ENCODE results near the gene ADGRD1. TPM values are rescaled to one million over a fixed set of nuclear protein-coding genes. Genes with fewer than 3 reads are reported as not detected.

ADGRD1 gene
- total and polyA plus RNA-seq, 2 of the 8 experiments (the other 6 are each of a cell fraction or from before 2014, with no cell fraction given), result 0.36 to 0.48 TPM

DNA sequence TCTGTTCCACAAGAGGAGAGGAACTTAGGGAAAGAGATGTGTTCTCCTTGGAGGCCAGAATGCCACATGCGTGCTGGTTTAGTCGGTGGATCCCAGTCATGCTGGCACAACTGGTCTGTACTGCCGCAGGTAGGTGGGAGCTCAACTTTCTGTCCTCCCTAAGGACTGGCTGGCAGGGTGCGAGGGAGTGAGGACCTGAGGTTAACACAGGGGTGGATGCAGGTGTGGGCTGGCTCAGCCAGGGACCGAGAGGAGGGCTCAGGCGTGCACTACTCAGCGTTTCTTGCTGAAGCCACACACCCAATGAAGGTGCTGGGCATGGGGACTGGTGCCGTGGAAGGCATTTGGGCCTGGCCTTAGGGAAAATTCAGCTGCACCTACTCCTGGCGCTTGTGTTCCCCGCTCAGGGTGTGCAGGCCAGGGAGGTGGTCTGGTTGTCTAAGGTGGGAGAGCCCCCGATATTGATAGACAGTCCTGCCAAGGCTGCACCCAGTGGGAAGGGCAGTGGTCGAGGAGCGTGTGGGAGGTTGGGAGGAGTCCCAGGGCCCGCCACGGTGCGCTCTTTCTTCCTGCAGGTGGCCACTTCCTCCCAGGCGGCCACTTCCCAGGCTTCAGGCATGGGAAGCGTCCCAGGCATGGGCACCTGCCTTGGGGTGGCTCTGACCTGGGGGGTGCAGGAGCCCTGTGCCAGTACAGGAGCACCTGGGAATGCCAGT, 138.4 kb downstream of the ADGRD1 start:
- TF ChIP-seq ASH2L (IDR thresholded peaks at IDR 0.05; ENCODE audit: low read length) (no peak), SP2 (IDR thresholded peaks at IDR 0.05; ENCODE audit: low read length) (no peak), ZNF274 (IDR thresholded peaks at IDR 0.05; ENCODE audit: borderline replicate concordance, extremely low read depth, low read length) (no peak), EZH2 (IDR thresholded peaks at IDR 0.05; ENCODE audit: low read depth, low read length, severe bottlenecking) (no peak), CEBPB (IDR thresholded peaks at IDR 0.05; ENCODE audit: low read depth, low read length) (no peak), BCL11A (IDR thresholded peaks at IDR 0.05; ENCODE audit: low read depth in 2 of 2, low read length in 2 of 2) (no peak), EP300 (IDR thresholded peaks at IDR 0.05; ENCODE audit: borderline replicate concordance in 1 of 2, low read depth in 2 of 2, low read length in 2 of 2) (no peak), RBBP5 (IDR thresholded peaks at IDR 0.05; ENCODE audit: borderline replicate concordance, low read depth, low read length) (no peak), YY1 (IDR thresholded peaks at IDR 0.05; ENCODE audit: low read depth, low read length) (no peak), CBX8 (IDR thresholded peaks at IDR 0.05; ENCODE audit: borderline replicate concordance, low read depth, low read length) (no peak)
- H3K4me1 ChIP-seq (replicated peaks in 1 of 4; ENCODE audit: control insufficient read depth in 3 of 4, insufficient read depth in 4 of 4, low read length in 3 of 4), result no peaks in the 10 kb centered on the region
- H3K14ac ChIP-seq (ENCODE audit: insufficient read length), result no peak overlapping the region
- no peaks in the 10 kb centered on the region; a peak in 1 of 7 replicates for H3K27me3 ChIP-seq (replicated peaks in 1 of 4; ENCODE audit: control insufficient read depth in 3 of 4, extremely low read depth in 1 of 4, insufficient read depth in 3 of 4, low read length in 3 of 4)
- no peaks in the 10 kb centered on the region for H3K9me3 ChIP-seq (ENCODE audit: insufficient read depth in 2 of 2, low read depth in 1 of 2, low read length in 1 of 2)
- no peaks in the 10 kb centered on the region for H4K20me1 ChIP-seq (replicated peaks in 1 of 2; ENCODE audit: control insufficient read depth in 1 of 2, insufficient read depth in 2 of 2, low read length in 2 of 2)
- H3K36me3 ChIP-seq (ENCODE audit: control insufficient read depth in 2 of 4, insufficient read depth in 4 of 4, low read length in 3 of 4), result no peaks in the 10 kb centered on the region
- H3K4me2 ChIP-seq (ENCODE audit: insufficient read depth in 1 of 2, low read depth in 2 of 2, low read length in 2 of 2), result no peak overlapping the region
- H4K91ac ChIP-seq (replicated peaks; ENCODE audit: insufficient read length, low read length), result no peak overlapping the region
- no peaks in the 10 kb centered on the region for H3K79me1 ChIP-seq (ENCODE audit: low read depth, low read length)
- H2BK12ac ChIP-seq (ENCODE audit: low read depth, low read length), result no peak overlapping the region
- H3K18ac ChIP-seq (ENCODE audit: extremely low read depth, low read length), result no peak overlapping the region
- H2AFZ ChIP-seq (ENCODE audit: low read length), result no peak overlapping the region
- no peaks in the 10 kb centered on the region for H3K79me2 ChIP-seq (ENCODE audit: control insufficient read depth in 1 of 2, insufficient read depth in 2 of 2, low read length in 2 of 2)
- H3K9ac ChIP-seq (replicated peaks in 1 of 4; ENCODE audit: extremely low read depth in 1 of 4, low read depth in 3 of 4, low read length in 3 of 4), result no peak overlapping the region
- no peak overlapping the region for H2BK20ac ChIP-seq (ENCODE audit: low read length)
- ChIA-PET CTCF (ENCODE audit: partially characterized antibody) (interaction anchor here (0.6 to 2.1 kb wide), 3 partner anchors 9 to 40 kb away, joined by 3 to 6 read pairs (median 4); no protein-coding TSS in a partner anchor), POLR2A (ENCODE audit: partially characterized antibody) (no interaction called here)
- no peaks in the 10 kb centered on the region for H3K23me2 ChIP-seq (ENCODE audit: low read depth, low read length)
- DNase-seq (ENCODE audit: low read depth in 1 of 2, low spot score in 2 of 2), result no peak
- 80% methylated on average over 18 of the region's 18 CpGs; no CpG with 5 or more reads in 1 of the 2 experiments for WGBS, 2 experiments (ENCODE audit: extremely low coverage in 1 of 2, insufficient coverage in 1 of 2, insufficient read length in 1 of 2, insufficient replicate concordance in 2 of 2, low coverage in 1 of 2, low lambda C conversion rate in 2 of 2, missing lambda C conversion rate in 1 of 2)
- no peak overlapping the region for H2BK120ac ChIP-seq (replicated peaks; ENCODE audit: low read depth, low read length)
- FAIRE-seq, result no peak
- no peak overlapping the region for H3K4me3 ChIP-seq (ENCODE audit: extremely low read depth in 1 of 4, insufficient read depth in 2 of 4, low read depth in 3 of 4, low read length in 4 of 4)
- no peak overlapping the region for H3K4ac ChIP-seq (replicated peaks; ENCODE audit: insufficient read length, low read depth, low read length)
- H2BK15ac ChIP-seq (ENCODE audit: low read length), result no peak overlapping the region
- no peak overlapping the region for H4K5ac ChIP-seq (ENCODE audit: insufficient read length, low read depth, low read length)
- H3K56ac ChIP-seq (replicated peaks; ENCODE audit: insufficient read length, low read depth, low read length), result no peak overlapping the region
- H4K8ac ChIP-seq (ENCODE audit: extremely low read depth, insufficient read depth, low read length), result no peak overlapping the region
- H3K23ac ChIP-seq (ENCODE audit: insufficient read length), result no peak overlapping the region
- no peak overlapping the region for H2AK5ac ChIP-seq (ENCODE audit: low read depth, low read length)
- no peak overlapping the region for H3K27ac ChIP-seq (ENCODE audit: low read depth, low read length)
- no peak overlapping the region for H2BK5ac ChIP-seq (ENCODE audit: low read depth, low read length)

Data from H1 (cell line).